HEK293 (cell line): Measurements from ENCODE around the gene RUFY1.
A peak's percentile ranks its signal among the peaks of the same experiment; 100 is the strongest.

ENCODE experiments used
- CTCF ChIA-PET: fragments of 350-600 bp; formaldehyde crosslinking; extraction: SDS; loops from one replicate; lab custom pipeline; 2021; ENCODE audit warnings: antibody characterized with exemption; lab: Yijun Ruan, JAX
- POLR2A ChIA-PET: fragments of 300-600 bp; formaldehyde crosslinking; extraction: SDS; loops from one replicate; lab custom pipeline; 2020; ENCODE audit warnings: antibody characterized with exemption, inconsistent platforms; lab: Yijun Ruan, JAX
- H3K27ac ChIP-seq: fragments of 200-500 bp; sonication (Bioruptor generic); 2 replicates; pipeline ENCODE4 v1.5.1; 2014; ENCODE audit warnings: low read depth, low read length, control low read depth, inconsistent platforms; ENCODE audit errors: extremely low read depth
- H3K36me3 ChIP-seq, 2 experiments: fragments of 200-500 bp in 1 of 2; sonication (Bioruptor generic) in 1 of 2; 1 replicate in 1 of 2; 2 replicates in 1 of 2; pipeline ENCODE4 v1.5.1; 2014 to 2017; ENCODE audit warnings: inconsistent platforms in 2 of 2, low read length in 2 of 2; ENCODE audit not compliant: control insufficient read depth in 2 of 2, insufficient read depth in 1 of 2
- H3K4me1 ChIP-seq: fragments of 200-500 bp; sonication (Bioruptor generic); 2 replicates; pipeline ENCODE4 v1.5.1; 2014; ENCODE audit warnings: mild to moderate bottlenecking, low read length, inconsistent platforms; ENCODE audit not compliant: control insufficient read depth, insufficient read depth
- H3K4me3 ChIP-seq: 2 replicates; pipeline ENCODE4 v1.5.1; 2011; ENCODE audit warnings: low read depth, mild to moderate bottlenecking, control low read depth, low read length, moderate library complexity
- H3K9me3 ChIP-seq: fragments of 200-500 bp; sonication (Bioruptor generic); 2 replicates; pipeline ENCODE4 v1.5.1; 2014; ENCODE audit warnings: low read depth, low read length, inconsistent platforms; ENCODE audit not compliant: control insufficient read depth, insufficient read depth
- BCL11B ChIP-seq: fragments of 450-650 bp; formaldehyde crosslinking; IDR thresholded peaks from 2 replicates; pipeline ENCODE4 v1.5.1; 2016; ENCODE audit warnings: low read depth, missing biosample characterization, missing genetic modification characterization
- ZBTB44 ChIP-seq: fragments of 450-650 bp; IDR thresholded peaks from 2 replicates; pipeline ENCODE4 v1.5.1; 2018; ENCODE audit warnings: missing biosample characterization, mild to moderate bottlenecking, missing genetic modification characterization
- ZEB2 ChIP-seq: fragments of 450-650 bp; formaldehyde crosslinking; IDR thresholded peaks from 2 replicates; pipeline ENCODE4 v1.5.1; 2016; ENCODE audit warnings: missing biosample characterization, missing genetic modification characterization
- ZFHX2 ChIP-seq: fragments of 450-650 bp; formaldehyde crosslinking; conservative IDR thresholded peaks from 2 replicates; pipeline ENCODE4 v1.5.1; 2016; ENCODE audit warnings: missing biosample characterization, missing genetic modification characterization
- ZNF175 ChIP-seq: fragments of 450-650 bp; formaldehyde crosslinking; IDR thresholded peaks from 2 replicates; pipeline ENCODE4 v1.5.1; 2016; ENCODE audit warnings: missing biosample characterization, missing genetic modification characterization
- ZNF19 ChIP-seq: fragments of 450-650 bp; formaldehyde crosslinking; IDR thresholded peaks from 2 replicates; pipeline ENCODE4; 2016; ENCODE audit warnings: missing biosample characterization, missing genetic modification characterization, low read depth
- ZNF211 ChIP-seq: fragments of 450-650 bp; formaldehyde crosslinking; IDR thresholded peaks from 2 replicates; pipeline ENCODE4 v1.5.1; 2016; ENCODE audit warnings: low read depth, missing biosample characterization, missing genetic modification characterization
- ZNF23 ChIP-seq: fragments of 450-650 bp; formaldehyde crosslinking; IDR thresholded peaks from 2 replicates; pipeline ENCODE4 v1.5.1; 2016; ENCODE audit warnings: missing biosample characterization, missing genetic modification characterization, borderline replicate concordance
- ZNF341 ChIP-seq: fragments of 450-650 bp; formaldehyde crosslinking; IDR thresholded peaks from 2 replicates; pipeline ENCODE4; 2016; ENCODE audit warnings: low read depth, missing biosample characterization, missing genetic modification characterization
- ZNF530 ChIP-seq: fragments of 450-650 bp; formaldehyde crosslinking; IDR thresholded peaks from 2 replicates; pipeline ENCODE4 v1.5.1; 2016; ENCODE audit warnings: low read depth, missing biosample characterization, missing genetic modification characterization
- ZNF560 ChIP-seq: fragments of 450-650 bp; formaldehyde crosslinking; IDR thresholded peaks from 2 replicates; pipeline ENCODE4 v1.5.1; 2017; ENCODE audit warnings: missing biosample characterization, missing genetic modification characterization, borderline replicate concordance
- ZNF585B ChIP-seq: fragments of 450-650 bp; formaldehyde crosslinking; IDR thresholded peaks from 2 replicates; pipeline ENCODE4 v1.5.1; 2016; ENCODE audit warnings: missing biosample characterization, missing genetic modification characterization
- ZNF600 ChIP-seq: fragments of 450-650 bp; formaldehyde crosslinking; IDR thresholded peaks from 2 replicates; pipeline ENCODE4 v1.5.1; 2016; ENCODE audit warnings: missing biosample characterization, missing genetic modification characterization
- ZNF629 ChIP-seq: fragments of 450-650 bp; formaldehyde crosslinking; IDR thresholded peaks from 2 replicates; pipeline ENCODE4 v1.5.1; 2017; ENCODE audit warnings: missing biosample characterization, missing genetic modification characterization
- ZNF704 ChIP-seq: fragments of 450-650 bp; formaldehyde crosslinking; IDR thresholded peaks from 2 replicates; pipeline ENCODE4 v1.5.1; 2016; ENCODE audit warnings: missing biosample characterization, missing genetic modification characterization
- ZNF785 ChIP-seq: fragments of 450-650 bp; formaldehyde crosslinking; IDR thresholded peaks from 2 replicates; pipeline ENCODE4 v1.5.1; 2016; ENCODE audit warnings: missing biosample characterization, missing genetic modification characterization
- ZSCAN23 ChIP-seq: fragments of 450-650 bp; formaldehyde crosslinking; IDR thresholded peaks from 2 replicates; pipeline ENCODE4 v1.5.1; 2016; ENCODE audit warnings: missing biosample characterization, missing genetic modification characterization
- ZSCAN5A ChIP-seq: fragments of 450-650 bp; formaldehyde crosslinking; IDR thresholded peaks from 2 replicates; pipeline ENCODE4 v1.5.1; 2016; ENCODE audit warnings: missing biosample characterization, missing genetic modification characterization
- TF ChIP-seq, protein P1 (sequence below): fragments of 450-650 bp; formaldehyde crosslinking; IDR thresholded peaks from 2 replicates; pipeline ENCODE4 v1.5.1; 2016; ENCODE audit warnings: missing biosample characterization, missing genetic modification characterization, borderline replicate concordance

RUFY1 gene

DNA sequence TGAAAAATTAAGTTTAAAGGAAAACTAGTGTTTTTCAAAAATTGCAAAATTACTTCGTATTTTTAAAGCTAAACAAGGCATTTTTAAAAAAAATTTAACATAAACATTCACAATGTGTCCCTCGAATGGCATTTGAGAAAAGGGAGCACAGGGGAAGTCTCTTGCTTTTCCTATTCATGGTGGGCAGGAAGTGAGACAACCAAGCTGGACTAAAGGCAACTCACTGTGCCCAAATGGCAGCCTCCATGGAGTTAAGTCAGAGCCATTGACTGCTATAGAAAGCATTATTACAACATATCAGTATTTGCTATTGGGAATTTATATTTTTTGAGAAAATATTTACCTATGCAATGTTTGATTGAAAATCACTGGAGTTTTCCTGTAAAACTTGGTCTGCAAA lies 64.8 kb downstream of the RUFY1 start:
- Histone ChIP-seq H3K9me3 (no peaks in the 10 kb centered on the region), H3K36me3 (peaks cover 78 to 97% of the 10 kb centered on the region in 2 experiments), H3K4me3 (no peak overlapping the region), H3K4me1 (no peaks in the 10 kb centered on the region), H3K27ac (no peak overlapping the region)
- TF ChIP-seq ZSCAN5A (tag by site-specific recombination): no peak
- TF ChIP-seq ZNF530: no peak
- TF ChIP-seq ZSCAN23 (tag by site-specific recombination): no peak
- TF ChIP-seq ZNF23 (tag by site-specific recombination): no peak
- TF ChIP-seq ZNF704 (tag by site-specific recombination): no peak
- no peak for TF ChIP-seq ZNF585B (tag by site-specific recombination)
- no peak for TF ChIP-seq ZNF629 (tag by site-specific recombination)
- no peak for TF ChIP-seq ZNF560 (tag by site-specific recombination)
- no peak for TF ChIP-seq BCL11B
- ChIA-PET POLR2A (interaction anchor here (6.2 kb wide), 1 partner anchor 8 kb away, joined by 94 read pairs; the partner anchor contains the start of gene HNRNPH1), CTCF (interaction anchor here (1.3 kb wide), 1 partner anchor 8 kb away, joined by 3 read pairs; the partner anchor contains the start of gene HNRNPH1)

- no peaks in the 10 kb centered on the region for H3K9me3 ChIP-seq
- TF ChIP-seq ZNF600 (peak; percentile 35; the same call in 1 of the 2 replicates), ZNF175 (tag by site-specific recombination) (no peak), ZFHX2 (tag by site-specific recombination) (peak; percentile 22; the same call in 1 of the 2 replicates)
- H3K36me3 ChIP-seq: peaks cover 85 to 97% of the 10 kb centered on the region in 2 experiments
- CTCF ChIA-PET: interaction anchor here (0.6 kb wide), 1 partner anchor 96 kb away, joined by 3 read pairs; no protein-coding TSS in a partner anchor
- POLR2A ChIA-PET: interaction anchor here (0.6 to 6.2 kb wide), 3 partner anchors 7 to 15 kb away, joined by 4 to 94 read pairs (median 4); partner anchors contain the start of gene HNRNPH1
- H3K4me3 ChIP-seq: no peak overlapping the region
- H3K27ac ChIP-seq: no peak overlapping the region
- no peaks in the 10 kb centered on the region for H3K4me1 ChIP-seq
Observed at GRCh38 chr5:179616002-179616594, 65.7 kb downstream of the RUFY1 start.

GRCh38 chr5:179617930-179618329 lies 67.6 kb downstream of the RUFY1 start:
- POLR2A ChIA-PET: interaction anchor here (1.7 kb wide), 1 partner anchor 59 kb away, joined by 5 read pairs; no protein-coding TSS in a partner anchor
- Histone ChIP-seq H3K4me3 (no peak overlapping the region), H3K36me3 (peaks cover 90 to 97% of the 10 kb centered on the region in 2 experiments), H3K9me3 (no peaks in the 10 kb centered on the region), H3K27ac (0 out of 2 replicates have a peak overlapping the region, but pooled peaks have one; percentile 17), H3K4me1 (no peaks in the 10 kb centered on the region)
- CTCF ChIA-PET: no interaction called here
- TF ChIP-seq ZNF341 (tag by site-specific recombination) (no peak), ZNF704 (tag by site-specific recombination) (no peak), ZNF785 (no peak), ZEB2 (no peak), ZBTB44 (tag by site-specific recombination) (no peak), ZNF211 (no peak), ZNF19 (tag by site-specific recombination) (no peak)
- TF ChIP-seq, protein P1, sequence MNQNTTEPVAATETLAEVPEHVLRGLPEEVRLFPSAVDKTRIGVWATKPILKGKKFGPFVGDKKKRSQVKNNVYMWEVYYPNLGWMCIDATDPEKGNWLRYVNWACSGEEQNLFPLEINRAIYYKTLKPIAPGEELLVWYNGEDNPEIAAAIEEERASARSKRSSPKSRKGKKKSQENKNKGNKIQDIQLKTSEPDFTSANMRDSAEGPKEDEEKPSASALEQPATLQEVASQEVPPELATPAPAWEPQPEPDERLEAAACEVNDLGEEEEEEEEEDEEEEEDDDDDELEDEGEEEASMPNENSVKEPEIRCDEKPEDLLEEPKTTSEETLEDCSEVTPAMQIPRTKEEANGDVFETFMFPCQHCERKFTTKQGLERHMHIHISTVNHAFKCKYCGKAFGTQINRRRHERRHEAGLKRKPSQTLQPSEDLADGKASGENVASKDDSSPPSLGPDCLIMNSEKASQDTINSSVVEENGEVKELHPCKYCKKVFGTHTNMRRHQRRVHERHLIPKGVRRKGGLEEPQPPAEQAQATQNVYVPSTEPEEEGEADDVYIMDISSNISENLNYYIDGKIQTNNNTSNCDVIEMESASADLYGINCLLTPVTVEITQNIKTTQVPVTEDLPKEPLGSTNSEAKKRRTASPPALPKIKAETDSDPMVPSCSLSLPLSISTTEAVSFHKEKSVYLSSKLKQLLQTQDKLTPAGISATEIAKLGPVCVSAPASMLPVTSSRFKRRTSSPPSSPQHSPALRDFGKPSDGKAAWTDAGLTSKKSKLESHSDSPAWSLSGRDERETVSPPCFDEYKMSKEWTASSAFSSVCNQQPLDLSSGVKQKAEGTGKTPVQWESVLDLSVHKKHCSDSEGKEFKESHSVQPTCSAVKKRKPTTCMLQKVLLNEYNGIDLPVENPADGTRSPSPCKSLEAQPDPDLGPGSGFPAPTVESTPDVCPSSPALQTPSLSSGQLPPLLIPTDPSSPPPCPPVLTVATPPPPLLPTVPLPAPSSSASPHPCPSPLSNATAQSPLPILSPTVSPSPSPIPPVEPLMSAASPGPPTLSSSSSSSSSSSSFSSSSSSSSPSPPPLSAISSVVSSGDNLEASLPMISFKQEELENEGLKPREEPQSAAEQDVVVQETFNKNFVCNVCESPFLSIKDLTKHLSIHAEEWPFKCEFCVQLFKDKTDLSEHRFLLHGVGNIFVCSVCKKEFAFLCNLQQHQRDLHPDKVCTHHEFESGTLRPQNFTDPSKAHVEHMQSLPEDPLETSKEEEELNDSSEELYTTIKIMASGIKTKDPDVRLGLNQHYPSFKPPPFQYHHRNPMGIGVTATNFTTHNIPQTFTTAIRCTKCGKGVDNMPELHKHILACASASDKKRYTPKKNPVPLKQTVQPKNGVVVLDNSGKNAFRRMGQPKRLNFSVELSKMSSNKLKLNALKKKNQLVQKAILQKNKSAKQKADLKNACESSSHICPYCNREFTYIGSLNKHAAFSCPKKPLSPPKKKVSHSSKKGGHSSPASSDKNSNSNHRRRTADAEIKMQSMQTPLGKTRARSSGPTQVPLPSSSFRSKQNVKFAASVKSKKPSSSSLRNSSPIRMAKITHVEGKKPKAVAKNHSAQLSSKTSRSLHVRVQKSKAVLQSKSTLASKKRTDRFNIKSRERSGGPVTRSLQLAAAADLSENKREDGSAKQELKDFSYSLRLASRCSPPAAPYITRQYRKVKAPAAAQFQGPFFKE (tag by site-specific recombination): no peak
